ENCODE data around the gene CETN2.

DNA sequence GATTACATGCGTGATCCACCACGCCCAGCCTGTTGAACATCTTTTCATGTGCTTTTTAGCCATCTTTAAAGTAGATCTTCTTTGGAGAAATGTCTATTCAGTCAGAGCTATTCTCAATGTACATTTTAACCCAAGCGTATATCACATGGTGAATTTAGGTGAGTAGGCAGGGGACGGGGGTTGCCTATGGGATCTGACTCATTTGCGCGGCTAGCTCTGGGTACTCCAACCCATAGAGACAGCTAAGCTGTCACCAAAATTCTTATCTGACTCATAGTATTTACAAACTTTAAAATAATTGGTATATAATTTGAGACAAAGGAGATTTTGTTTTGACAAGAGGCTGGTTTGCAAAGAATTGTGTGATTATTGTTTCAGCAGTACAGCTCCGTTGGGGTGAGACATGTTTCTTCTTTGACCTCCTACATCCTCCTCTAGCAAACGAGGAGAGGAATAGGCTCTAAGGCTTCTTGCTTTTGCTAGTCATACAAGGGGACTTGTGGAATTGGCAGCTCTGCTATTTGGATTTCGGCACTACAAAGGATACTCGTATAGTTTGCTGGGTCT lies 12.3 kb upstream of the CETN2 start:
- TF ChIP-seq, protein P1, sequence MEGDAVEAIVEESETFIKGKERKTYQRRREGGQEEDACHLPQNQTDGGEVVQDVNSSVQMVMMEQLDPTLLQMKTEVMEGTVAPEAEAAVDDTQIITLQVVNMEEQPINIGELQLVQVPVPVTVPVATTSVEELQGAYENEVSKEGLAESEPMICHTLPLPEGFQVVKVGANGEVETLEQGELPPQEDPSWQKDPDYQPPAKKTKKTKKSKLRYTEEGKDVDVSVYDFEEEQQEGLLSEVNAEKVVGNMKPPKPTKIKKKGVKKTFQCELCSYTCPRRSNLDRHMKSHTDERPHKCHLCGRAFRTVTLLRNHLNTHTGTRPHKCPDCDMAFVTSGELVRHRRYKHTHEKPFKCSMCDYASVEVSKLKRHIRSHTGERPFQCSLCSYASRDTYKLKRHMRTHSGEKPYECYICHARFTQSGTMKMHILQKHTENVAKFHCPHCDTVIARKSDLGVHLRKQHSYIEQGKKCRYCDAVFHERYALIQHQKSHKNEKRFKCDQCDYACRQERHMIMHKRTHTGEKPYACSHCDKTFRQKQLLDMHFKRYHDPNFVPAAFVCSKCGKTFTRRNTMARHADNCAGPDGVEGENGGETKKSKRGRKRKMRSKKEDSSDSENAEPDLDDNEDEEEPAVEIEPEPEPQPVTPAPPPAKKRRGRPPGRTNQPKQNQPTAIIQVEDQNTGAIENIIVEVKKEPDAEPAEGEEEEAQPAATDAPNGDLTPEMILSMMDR (IDR thresholded peaks at IDR 0.05; ENCODE audit: low read length) = no peak
- no peak for TF ChIP-seq EZH2 (IDR thresholded peaks at IDR 0.05; ENCODE audit: borderline replicate concordance, low read length)

All from OCI-LY1 (cell line).